ENCODE measurements around the gene CARM1. TPM values are rescaled to one million over a fixed set of nuclear protein-coding genes. Genes with fewer than 3 reads are reported as not detected.

The CARM1 gene
- total RNA-seq, 2 donors from 2014 or later = 6.3 to 11.7 TPM

DNA sequence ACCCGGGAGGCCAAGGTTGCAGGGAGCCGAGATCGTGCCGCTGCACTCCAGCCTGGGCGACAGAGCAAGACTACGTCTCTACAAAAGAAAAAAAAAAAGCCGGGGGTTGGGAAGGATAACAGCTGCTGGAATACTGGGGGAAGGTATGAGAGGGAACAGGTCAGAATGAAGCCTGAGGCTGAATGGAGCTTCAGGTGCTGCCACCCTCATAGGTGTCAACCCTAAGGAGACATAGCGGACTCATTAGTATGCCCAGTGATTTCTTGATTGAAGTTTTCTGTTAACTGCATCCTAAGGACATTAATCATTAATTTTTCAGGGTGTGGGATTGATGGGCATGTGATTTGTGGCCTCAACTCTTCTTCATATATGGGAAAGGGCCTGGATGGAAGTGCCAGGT lies 95.5 kb downstream of the CARM1 start:
- Histone ChIP-seq H3K27me3 (no peaks in the 10 kb centered on the region), H3K27ac (no peak overlapping the region), H3K4me1 (peaks cover 22% of the 10 kb centered on the region), H3K4me3 (no peak overlapping the region), H3K9me3 (no peaks in the 10 kb centered on the region), H3K36me3 (replicated peaks in 1 of 2; ENCODE audit: insufficient read depth in 1 of 2, low read depth in 2 of 2) (no peaks in the 10 kb centered on the region)
- ATAC-seq = peak; percentile 26
- no peak for TF ChIP-seq CTCF (IDR thresholded peaks at IDR 0.05)
- no peak for TF ChIP-seq POLR2A (IDR thresholded peaks at IDR 0.05)
- no peak for DNase-seq
- WGBS, 2 donors = 31 to 33% methylated on average over 8 of the region's 8 CpGs
- intact Hi-C loops (cut with DNase I) = no loop called here

DNA sequence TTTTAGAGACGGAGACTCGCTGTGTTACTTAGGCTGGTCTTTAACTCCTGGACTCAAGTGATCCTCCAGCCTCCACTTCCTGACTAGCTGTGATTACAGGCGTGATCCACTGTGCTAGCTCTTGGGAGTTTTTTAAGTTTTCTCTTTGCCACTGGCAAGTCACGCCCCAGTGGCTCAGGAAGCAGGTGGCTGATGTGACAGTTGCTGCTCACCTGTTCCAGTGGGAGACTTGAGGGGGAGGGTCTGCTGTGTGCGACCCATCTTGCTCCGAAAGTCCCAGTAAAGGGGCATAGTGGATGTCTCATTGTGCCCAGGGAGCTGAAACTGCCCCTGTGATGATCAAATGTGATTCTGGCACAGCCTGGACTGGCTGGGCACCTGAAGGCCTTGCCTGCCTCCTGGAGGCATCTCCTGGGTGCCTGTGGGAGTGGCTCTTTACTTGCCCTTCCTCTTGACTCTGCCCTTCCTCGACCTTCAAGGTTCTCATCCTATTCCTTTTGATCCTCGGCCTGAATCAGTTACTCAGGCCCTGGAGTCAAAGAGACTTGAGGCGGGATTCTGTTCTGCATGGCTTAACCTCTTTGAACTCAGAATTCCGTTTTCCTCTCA lies 97.3 kb downstream of the CARM1 start:
- H3K9me3 ChIP-seq = no peaks in the 10 kb centered on the region
- H3K4me1 ChIP-seq = peaks cover 8% of the 10 kb centered on the region
- H3K27ac ChIP-seq = no peak overlapping the region
- H3K27me3 ChIP-seq = no peaks in the 10 kb centered on the region
- 72 to 78% methylated on average over 8 to 10 of the region's 10 CpGs for WGBS, 2 donors
- ATAC-seq (no peak), DNase-seq (no peak)
- TF ChIP-seq POLR2A (IDR thresholded peaks at IDR 0.05) (no peak), CTCF (IDR thresholded peaks at IDR 0.05) (peak in 1 of 7 experiments; percentile 9)
- H3K4me3 ChIP-seq = no peak overlapping the region
- no peaks in the 10 kb centered on the region for H3K36me3 ChIP-seq (replicated peaks in 1 of 2; ENCODE audit: insufficient read depth in 1 of 2, low read depth in 2 of 2)
- intact Hi-C loops (cut with DNase I) = no loop called here

GRCh38 chr19:10971107-10971726 lies 99.9 kb downstream of the CARM1 start:
- WGBS, 2 donors = 86 to 94% methylated on average over 8 of the region's 8 CpGs
- TF ChIP-seq CTCF (IDR thresholded peaks at IDR 0.05) (no peak), POLR2A (IDR thresholded peaks at IDR 0.05) (no peak)
- no peak for DNase-seq
- Histone ChIP-seq H3K27ac (no peak overlapping the region), H3K4me1 (peaks cover 18% of the 10 kb centered on the region), H3K4me3 (no peak overlapping the region), H3K36me3 (replicated peaks in 1 of 2; ENCODE audit: insufficient read depth in 1 of 2, low read depth in 2 of 2) (no peaks in the 10 kb centered on the region), H3K9me3 (no peaks in the 10 kb centered on the region), H3K27me3 (no peaks in the 10 kb centered on the region)
- ATAC-seq = no peak
- intact Hi-C loops (cut with DNase I) = no loop called here

Small RNAs within 50 kb of the gene (microRNA-seq; reads per million reads assigned to microRNA genes)
- 0.47 to 0.90 reads per million in 2 donors for gene MIR6793 (ENCODE audit: borderline number of aligned reads in 2 of 2, borderline replicate concordance in 2 of 2)

Small RNAs within 50 kb of the gene (small RNA-seq; reads per million reads assigned to genes)
- not detected for gene MIR6793

Other genes starting within 250 kb of the CARM1 start
- 10 to 100 TPM; 47.5 to 56.4 TPM for gene SLC44A2, start 246.0 kb upstream of the CARM1 start, total RNA-seq
- gene ILF3, start 217.2 kb upstream of the CARM1 start, total RNA-seq = 100 to 1,000 TPM in 1 of 2 donors, 10 to 100 TPM in 1; 90.3 to 150 TPM
- gene QTRT1, start 170.1 kb upstream of the CARM1 start, total RNA-seq = 10 to 100 TPM; 71.6 to 89.7 TPM
- gene DNM2, start 153.5 kb upstream of the CARM1 start, total RNA-seq = 100 to 1,000 TPM in 1 of 2 donors, 10 to 100 TPM in 1; 98.6 to 158 TPM
- gene TMED1, start 35.3 kb upstream of the CARM1 start, total RNA-seq = 10 to 100 TPM; 14.5 to 34.6 TPM
- gene C19orf38, start 23.1 kb upstream of the CARM1 start, total RNA-seq = under 1 TPM in 1 of 2 donors, not detected in 1; 0.52 TPM
- 10 to 100 TPM; 52.7 to 55.3 TPM for gene YIPF2, start 57.1 kb downstream of the CARM1 start, total RNA-seq
- 10 to 100 TPM; 26.5 to 34.6 TPM for gene TIMM29, start 57.3 kb downstream of the CARM1 start, total RNA-seq
- gene SMARCA4, start 89.5 kb downstream of the CARM1 start, total RNA-seq = 100 to 1,000 TPM in 1 of 2 donors, 10 to 100 TPM in 1; 56.3 to 120 TPM
- gene LDLR, start 217.9 kb downstream of the CARM1 start, total RNA-seq = 100 to 1,000 TPM in 1 of 2 donors, 10 to 100 TPM in 1; 18.9 to 105 TPM

Data from body of pancreas (tissue), 4 donors.